AG04450 (cell line): ENCODE results near the gene TXNRD2. TPM values are rescaled to one million over a fixed set of nuclear protein-coding genes. Genes with fewer than 3 reads are reported as not detected.

Experiments
- CTCF ChIA-PET: fragments of 300-600, 350-600 bp; formaldehyde crosslinking; extraction: SDS; loops from one replicate; lab custom pipeline; 2022; ENCODE audit warnings: antibody characterized with exemption, inconsistent platforms; lab: Charles Lee
- POLR2A ChIA-PET: fragments of 350-600 bp; formaldehyde crosslinking; extraction: SDS; loops from one replicate; lab custom pipeline; 2021; ENCODE audit warnings: antibody characterized with exemption, inconsistent platforms; lab: Yijun Ruan, JAX
- DNase-seq: peaks from one replicate; pipeline ENCODE4 v3.0.0-alpha.2; 2011; ENCODE audit warnings: low read depth, low spot score
- H3K27ac ChIP-seq: one replicate; pipeline ENCODE4 v1.5.1; 2012; ENCODE audit warnings: low read depth, low read length, control low read depth
- H3K27me3 ChIP-seq: one replicate; pipeline ENCODE4 v1.6.0; 2012; ENCODE audit warnings: low read length; ENCODE audit not compliant: control insufficient read depth, insufficient read depth
- H3K4me3 ChIP-seq: 2 replicates; pipeline ENCODE4 v1.5.1; 2011; ENCODE audit warnings: mild to moderate bottlenecking, low read depth, low read length, control low read depth
- H3K9me3 ChIP-seq: 2 replicates; pipeline ENCODE4 v1.5.1; 2012; ENCODE audit warnings: low read length; ENCODE audit not compliant: control insufficient read depth, insufficient read depth
- CTCF ChIP-seq: IDR thresholded peaks from 2 replicates; pipeline ENCODE4 v1.5.1; 2011; ENCODE audit warnings: low read depth, low read length, control low read depth, inconsistent platforms
- polyA plus RNA-seq: library from polyadenylated mRNA; depleted of rRNA; stranded (reverse); fragments of >200 nt; gene quantifications from 2 replicates; pipeline ENCODE4 v1.2.3, GENCODE V29; 2011

The TXNRD2 gene
- polyA plus RNA-seq, 1 experiment: 13.3 TPM

DNA sequence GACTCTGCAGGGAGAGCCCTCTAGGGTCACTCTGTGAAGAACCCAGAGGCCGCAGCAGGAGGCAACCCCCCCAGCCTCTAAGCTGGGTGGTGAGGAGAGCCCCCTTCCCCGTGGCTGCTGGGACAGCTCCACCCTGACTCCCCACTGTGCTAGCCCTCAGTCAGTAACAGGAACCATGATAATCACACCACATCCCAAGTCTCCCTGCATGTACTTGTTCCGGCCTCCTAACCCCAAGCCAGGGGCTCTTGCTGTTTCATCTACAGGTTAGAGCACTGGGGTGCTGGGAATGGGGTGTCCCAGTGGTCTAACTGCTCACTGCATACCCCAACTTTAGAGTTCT is 48.1 kb upstream of the TXNRD2 start:
- Histone ChIP-seq H3K27me3 (no peaks in the 10 kb centered on the region), H3K4me3 (no peak overlapping the region), H3K9me3 (no peaks in the 10 kb centered on the region; the same call in 1 of the 2 replicates), H3K27ac (no peak overlapping the region)
- ChIA-PET CTCF (interaction anchor here (0.6 kb wide), 1 partner anchor 23 kb away, joined by 3 read pairs; no protein-coding TSS in a partner anchor), POLR2A (interaction anchor here (0.6 kb wide), 1 partner anchor 884 kb away, joined by 4 read pairs; no protein-coding TSS in a partner anchor)
- no peak for DNase-seq
- no peak for TF ChIP-seq CTCF

- H3K27ac ChIP-seq: no peak overlapping the region
- TF ChIP-seq CTCF: no peak
- no peak overlapping the region for H3K4me3 ChIP-seq
- no peaks in the 10 kb centered on the region for H3K27me3 ChIP-seq
- CTCF ChIA-PET: interaction anchor here (0.6 kb wide), 1 partner anchor 23 kb away, joined by 3 read pairs; no protein-coding TSS in a partner anchor
- no peaks in the 10 kb centered on the region; the same call in 1 of the 2 replicates for H3K9me3 ChIP-seq
- no peak for DNase-seq
- POLR2A ChIA-PET: interaction anchor here (0.6 kb wide), 1 partner anchor 885 kb away, joined by 4 read pairs; no protein-coding TSS in a partner anchor
Observed at GRCh38 chr22:19988965-19989724, 47.5 kb upstream of the TXNRD2 start.

DNA sequence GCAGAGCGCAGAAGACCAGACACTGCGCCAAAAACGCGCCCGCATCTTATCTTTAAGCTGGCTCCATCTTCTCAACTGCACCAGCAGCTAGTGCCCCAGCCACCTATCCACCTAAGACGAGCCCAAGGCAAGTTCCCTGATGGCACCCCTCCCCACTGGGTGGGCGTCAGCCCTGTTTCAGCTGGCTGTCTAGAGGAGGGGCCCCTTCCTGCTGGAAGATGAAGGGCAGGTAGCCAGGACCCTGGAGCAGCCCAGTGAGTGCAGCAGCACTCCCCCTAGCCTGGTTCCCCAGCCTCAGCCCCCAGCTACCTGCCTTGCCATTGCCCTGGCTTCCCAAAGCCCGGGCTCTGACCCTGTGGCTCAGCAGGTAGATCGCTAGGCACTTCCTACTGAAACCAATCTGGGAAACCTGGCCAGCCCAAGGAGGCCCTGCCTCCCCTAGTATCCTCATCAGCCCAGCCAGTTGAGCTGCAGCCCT is 46.8 kb upstream of the TXNRD2 start:
- CTCF ChIA-PET: no interaction called here
- POLR2A ChIA-PET: no interaction called here
- no peak for DNase-seq

GRCh38 chr22:19987394-19988306 is 46.0 kb upstream of the TXNRD2 start:
- POLR2A ChIA-PET: interaction anchor here (1.4 to 1.5 kb wide), 2 partner anchors 25 to 33 kb away, joined by 6 to 9 read pairs; partner anchors contain the start of gene TANGO2
- H3K27ac ChIP-seq: no peak overlapping the region
- CTCF ChIA-PET: interaction anchor here (0.6 to 1.4 kb wide), 2 partner anchors 26 to 29 kb away, joined by 3 to 5 read pairs; no protein-coding TSS in a partner anchor
- no peaks in the 10 kb centered on the region for H3K27me3 ChIP-seq
- H3K9me3 ChIP-seq: no peaks in the 10 kb centered on the region; the same call in 1 of the 2 replicates
- TF ChIP-seq CTCF: no peak
- no peak overlapping the region for H3K4me3 ChIP-seq
- DNase-seq: no peak

More for the DNA sequence above, 46.8 kb upstream of the TXNRD2 start:
- Histone ChIP-seq H3K9me3 (no peaks in the 10 kb centered on the region; the same call in 1 of the 2 replicates), H3K4me3 (no peak overlapping the region), H3K27ac (no peak overlapping the region), H3K27me3 (no peaks in the 10 kb centered on the region)
- TF ChIP-seq CTCF: no peak
